HG03045 (cell line): Measurements from ENCODE around the gene ATP4B.

ENCODE experiments used
- ATAC-seq: cut with Tn5 transposase; IDR thresholded peaks from one replicate; pipeline ENCODE4 v1.9.1; 2021; ENCODE audit warnings: mild to moderate bottlenecking, moderate library complexity; ENCODE audit not compliant: unreplicated experiment

The ATP4B gene

DNA sequence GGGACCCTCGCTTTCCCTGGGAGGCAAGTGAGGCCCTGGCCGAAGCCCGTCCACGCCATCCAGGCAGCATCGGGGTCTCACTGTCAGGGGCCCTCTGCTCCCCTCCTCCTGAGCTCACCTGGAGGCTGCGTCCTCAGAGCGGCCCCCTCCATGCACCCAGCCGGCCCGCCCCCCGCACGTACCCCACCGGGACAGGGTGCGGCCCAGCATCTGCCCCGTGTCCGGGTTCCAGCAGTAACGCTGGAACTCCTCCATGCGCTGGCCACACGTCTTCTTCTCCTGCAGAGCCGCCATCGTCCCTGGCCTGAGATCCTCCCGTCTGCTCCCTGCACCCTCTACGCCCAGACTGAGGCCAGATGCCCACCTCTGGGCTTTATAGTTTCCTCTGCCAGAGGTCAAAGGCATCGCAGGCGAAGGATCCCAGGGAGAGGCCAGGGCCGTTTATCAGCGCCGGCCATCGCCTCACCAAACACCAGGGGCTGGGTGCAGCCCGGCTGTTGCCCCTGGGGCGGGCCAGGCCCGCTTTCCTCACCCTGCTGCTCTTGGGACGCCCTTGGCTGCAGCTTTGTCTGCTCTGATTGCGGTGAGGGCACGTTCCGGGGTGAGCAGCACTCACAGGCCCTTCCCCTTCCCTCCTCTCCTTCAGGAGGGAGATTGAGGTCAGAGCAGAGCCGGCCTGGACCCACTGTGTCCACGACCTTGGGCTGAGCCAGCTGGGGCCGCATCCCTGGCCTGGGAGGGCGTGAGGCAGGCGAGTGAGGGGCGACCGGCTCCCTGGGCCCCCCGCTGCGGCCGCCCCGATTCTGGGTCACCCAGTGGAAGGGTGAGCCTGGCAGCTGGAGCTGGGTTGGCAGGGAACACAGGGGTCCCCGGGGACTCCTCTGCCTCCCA lies at the start of gene ATP4B:
ATP4B (minus strand) TSS at position 348 of the 891 bp plus-strand sequence; CDS start at position 294, 54 bp downstream.
- no peak for ATAC-seq

DNA sequence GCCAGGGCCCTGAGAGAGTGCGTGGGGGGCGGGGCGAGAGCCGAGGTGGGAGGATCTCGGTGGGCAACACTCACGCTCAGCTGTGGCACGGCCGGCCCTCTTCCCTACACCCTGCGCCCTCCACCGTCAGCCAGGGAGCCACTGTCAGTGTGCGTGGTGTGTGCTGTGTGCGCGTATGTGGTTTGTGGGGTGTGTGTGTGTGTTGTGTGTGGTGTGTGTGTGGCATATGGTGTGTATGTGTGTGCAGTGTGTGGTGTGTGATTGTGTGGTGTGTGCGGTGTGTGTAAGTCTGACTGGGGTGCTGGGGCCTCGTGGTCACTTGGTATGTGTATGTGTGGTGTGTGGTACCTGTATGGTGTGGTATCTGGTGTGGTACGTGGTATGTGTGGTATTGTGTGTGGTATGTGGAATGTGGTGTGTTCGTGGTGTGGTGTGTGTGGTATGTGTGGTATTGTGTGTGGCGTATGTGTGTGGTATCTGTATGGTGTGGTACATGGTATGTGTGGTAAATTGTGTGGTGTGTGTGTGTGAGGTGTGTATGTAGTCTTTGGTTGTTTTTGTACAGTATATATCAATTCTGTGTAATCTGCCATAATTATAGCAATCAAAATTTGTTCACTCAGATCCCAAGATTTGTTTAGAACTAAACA lies 14.1 kb upstream of the ATP4B start:
- no peak for ATAC-seq

GRCh38 chr13:113671066-113672001 lies 13.3 kb upstream of the ATP4B start:
- ATAC-seq: no peak

- ATAC-seq: no peak
These were observed 12.5 kb upstream of the ATP4B start for GRCh38 chr13:113670541-113670940.

DNA sequence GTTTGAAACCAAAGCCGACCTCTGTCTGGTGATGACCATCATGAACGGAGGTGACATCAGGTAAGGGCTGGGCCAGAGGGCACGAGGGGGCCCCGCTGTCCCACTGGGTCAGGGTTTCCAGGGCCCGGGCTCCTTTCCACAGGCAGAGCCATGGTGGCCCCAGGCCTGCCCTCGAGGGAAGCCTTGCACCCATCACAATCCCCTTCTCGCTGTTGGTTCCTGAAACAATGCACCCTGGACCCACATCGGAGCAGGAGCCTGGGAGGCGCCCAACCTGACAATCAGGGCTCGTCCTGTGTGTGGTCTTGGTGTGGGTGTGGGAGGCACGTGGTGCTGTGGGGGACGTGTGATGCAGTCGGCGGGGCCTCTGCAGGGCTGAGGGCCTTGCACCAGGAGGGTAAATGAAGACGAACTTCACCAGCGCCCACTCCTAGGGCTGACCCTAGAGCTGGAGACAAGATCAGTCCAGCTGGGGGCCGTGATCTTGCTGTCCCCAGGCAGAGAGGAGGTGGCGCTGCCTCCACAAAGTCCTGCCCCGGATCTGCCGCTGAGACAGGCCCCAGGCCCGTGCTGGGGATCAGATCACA lies 11.8 kb upstream of the ATP4B start:
- ATAC-seq: no peak

GRCh38 chr13:113669231-113669754 lies 11.3 kb upstream of the ATP4B start:
- no peak for ATAC-seq

DNA sequence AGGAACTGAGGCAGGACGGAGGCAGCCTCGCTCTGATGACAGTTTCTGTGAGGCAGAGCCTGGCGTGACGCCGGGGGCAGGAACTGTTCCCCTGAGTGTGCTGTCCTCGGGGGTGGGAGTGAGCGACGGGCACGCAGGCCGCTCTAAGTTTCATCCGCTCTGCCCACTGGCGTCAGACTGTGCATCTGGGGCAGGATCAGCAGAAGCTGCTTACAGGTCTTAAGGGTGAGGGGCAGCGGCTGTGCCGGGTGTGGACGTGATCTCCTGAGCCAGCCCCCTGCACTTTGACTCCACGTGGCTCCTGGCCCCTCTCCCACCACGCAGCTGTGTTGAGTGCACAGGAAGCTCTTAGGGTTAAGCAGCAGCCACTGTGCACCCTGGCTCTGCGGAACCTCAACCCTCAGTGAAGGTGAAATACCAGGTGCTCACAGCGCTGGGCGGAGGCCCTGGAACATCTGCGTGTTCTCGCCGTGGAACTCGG lies 10.5 kb upstream of the ATP4B start:
- no peak for ATAC-seq

DNA sequence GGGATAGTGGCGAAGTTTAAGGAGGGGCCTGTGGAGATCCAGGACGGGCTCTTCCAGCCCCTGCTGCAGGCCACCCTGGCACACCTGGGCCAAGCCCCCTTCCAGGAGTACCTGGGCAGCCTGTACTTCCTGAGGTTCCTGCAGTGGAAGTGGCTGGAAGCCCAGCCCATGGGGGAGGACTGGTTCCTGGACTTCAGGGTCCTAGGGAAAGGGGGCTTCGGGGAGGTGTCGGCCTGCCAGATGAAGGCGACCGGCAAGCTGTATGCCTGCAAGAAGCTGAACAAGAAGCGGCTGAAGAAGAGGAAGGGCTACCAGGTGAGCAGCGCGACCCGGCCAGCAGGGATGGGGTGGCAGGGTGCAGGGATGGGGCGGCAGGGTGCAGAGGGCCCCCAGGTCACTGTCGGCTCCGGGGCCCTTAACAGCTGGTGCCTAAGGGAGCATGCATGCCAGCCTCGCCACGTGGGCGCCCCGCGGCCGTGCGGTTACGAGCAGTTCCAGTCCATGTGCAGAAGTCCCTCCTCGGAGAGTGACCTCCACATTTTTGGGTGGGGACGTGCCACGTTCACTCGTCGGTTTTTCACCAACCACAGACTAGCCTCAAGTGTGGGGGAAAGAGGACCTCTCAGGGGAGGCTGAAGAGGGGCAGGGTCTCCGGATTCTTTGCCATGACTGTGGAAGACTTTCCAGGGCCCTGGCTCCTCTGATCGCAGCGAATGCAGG lies 9.9 kb upstream of the ATP4B start:
- ATAC-seq: no peak

GRCh38 chr13:113666951-113667701 lies 9.1 kb upstream of the ATP4B start, which contains the start of gene GRK1:
TSS of gene GRK1 (plus strand) at chr13:113667219. CDS start at chr13:113667387, 168 bp downstream.
- ATAC-seq: no peak

DNA sequence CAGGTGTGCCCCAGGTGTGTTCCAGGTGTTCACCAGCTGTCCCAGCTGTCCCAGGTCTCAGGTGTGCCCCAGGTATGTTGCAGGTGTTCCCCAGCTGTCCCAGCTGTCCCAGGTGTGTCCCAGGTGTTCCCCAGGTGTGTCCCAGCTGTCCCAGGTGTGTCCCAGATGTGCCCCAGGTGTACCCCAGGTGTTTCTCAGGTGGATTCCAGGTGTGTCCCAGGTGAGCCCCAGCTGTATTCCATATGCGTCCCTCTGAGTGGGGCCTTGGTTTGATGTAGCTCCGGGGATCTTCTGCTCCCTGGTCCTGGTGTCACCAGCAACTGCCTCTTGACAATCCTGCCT lies 8.3 kb upstream of the ATP4B start:
- no peak for ATAC-seq

DNA sequence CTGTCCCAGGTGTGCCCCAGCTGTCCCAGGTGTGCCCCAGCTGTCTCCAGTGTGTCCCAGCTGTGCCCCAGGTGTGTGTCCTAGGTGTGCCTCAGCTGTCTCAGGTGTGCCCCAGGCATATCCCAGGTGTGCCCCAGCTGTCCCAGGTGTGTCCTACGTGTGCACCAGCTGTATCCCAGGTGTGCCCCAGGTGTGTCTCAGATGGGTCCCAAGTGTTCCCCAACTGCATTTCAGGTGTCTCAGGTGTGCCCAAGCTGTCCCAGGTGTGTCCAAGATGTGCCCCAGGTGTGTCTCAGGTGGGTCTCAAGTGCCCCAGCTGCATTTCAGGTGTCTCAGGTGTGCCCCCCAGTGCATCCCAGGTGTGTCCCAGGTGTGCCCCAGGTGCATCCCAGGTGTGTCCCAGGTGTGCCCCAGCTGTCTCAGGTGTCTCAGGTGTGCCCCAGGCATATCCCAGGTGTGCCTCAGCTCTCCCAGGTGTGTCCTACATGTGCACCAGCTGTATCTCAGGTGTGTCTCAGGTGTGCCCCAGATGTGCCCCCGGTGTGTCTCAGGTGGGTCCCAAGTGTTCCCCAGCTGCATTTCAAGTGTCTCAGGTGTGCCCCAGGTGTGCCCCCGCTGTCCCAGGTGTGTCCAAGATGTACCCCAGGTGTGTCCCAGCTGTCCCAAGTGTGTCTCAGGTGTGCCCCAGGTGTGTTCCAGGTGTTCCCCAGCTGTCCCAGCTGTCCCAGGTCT lies 7.8 kb upstream of the ATP4B start:
- no peak for ATAC-seq

- no peak for ATAC-seq
These were observed 7.0 kb upstream of the ATP4B start for GRCh38 chr13:113664751-113665596.

DNA sequence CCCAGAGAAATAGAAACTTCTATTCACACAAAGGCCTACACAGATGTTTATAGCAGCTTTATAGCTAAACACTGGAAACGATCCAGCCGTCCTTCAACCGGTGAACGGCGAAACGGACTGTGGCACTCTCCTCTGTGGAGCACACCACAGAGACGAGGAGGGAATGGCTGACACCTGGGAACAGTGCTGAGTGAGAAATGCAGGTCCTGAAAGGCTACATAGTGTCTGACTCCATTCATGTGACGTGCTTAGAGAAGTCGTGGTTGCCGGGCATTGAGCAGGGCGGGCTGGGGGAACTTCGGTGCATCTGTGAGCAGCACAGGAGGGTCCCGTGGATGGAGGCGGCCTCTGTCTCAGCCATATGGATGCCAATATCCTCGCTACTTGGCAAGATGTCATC lies 5.9 kb upstream of the ATP4B start:
- no peak for ATAC-seq

- ATAC-seq: no peak
These were observed 3.5 kb upstream of the ATP4B start for GRCh38 chr13:113661509-113661908.

DNA sequence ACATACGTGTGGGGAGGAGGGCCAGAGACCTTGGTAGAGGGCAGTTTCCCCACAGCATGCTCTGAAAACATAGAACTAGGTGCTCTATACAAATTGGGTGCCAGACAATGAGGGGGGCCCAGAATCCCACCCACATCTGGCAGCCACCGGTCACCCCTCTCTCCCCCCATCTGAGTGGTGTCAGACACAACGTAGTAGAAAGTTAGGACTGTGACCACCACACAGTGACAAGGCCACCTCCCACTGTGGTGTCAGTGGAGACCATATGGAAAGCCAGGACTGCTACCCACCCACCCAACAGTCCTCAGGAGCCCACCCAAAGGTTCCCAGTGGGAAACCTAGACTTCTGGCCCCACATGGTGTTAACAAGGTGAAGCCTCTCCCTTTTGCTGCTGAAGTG lies 2.1 kb upstream of the ATP4B start:
- ATAC-seq: no peak

- ATAC-seq: no peak
These were observed 1.3 kb upstream of the ATP4B start for GRCh38 chr13:113659337-113659736.

- no peak for ATAC-seq
These were observed 838 bp upstream of the ATP4B start for GRCh38 chr13:113658836-113659235.
